Stimulated activated CD4-positive, alpha-beta T cell treated with anti-CD3 and anti-CD28 coated beads, Interleukin-2, amount 100 ng/mL, for 48 hours (primary cell): ENCODE results near the gene IQCE.
"Not testable (repeated sequence)": the region's sequence is repeated elsewhere in the genome, so short reads cannot be mapped to it uniquely, and the experiment has no call there.

Experiments
- DNase-seq, 2 donors: peaks; one replicate each; pipeline ENCODE4 v3.0.0-alpha.2; 2020

The IQCE gene

DNA sequence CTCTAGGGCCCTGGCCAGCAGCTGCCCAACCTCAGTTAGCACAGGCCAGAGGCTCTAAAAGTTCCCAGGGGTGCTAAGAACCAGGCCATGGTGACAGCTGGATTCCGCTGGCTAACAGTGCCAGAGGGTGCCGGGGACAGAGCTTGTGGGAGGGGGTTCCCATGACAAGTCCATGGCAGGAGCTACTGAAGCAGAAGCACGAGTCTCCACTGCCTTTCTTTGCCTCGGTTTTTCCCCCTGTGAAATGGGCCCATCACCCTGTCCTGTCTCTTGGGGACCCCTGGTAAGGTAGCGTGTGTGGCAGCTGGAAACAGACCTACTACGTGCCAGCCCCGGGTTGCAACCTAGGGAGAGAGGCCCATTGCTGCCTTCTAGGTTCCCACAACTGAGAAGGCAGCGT, 26.0 kb upstream of the IQCE start:
- DNase-seq: not testable (repeated sequence)

DNA sequence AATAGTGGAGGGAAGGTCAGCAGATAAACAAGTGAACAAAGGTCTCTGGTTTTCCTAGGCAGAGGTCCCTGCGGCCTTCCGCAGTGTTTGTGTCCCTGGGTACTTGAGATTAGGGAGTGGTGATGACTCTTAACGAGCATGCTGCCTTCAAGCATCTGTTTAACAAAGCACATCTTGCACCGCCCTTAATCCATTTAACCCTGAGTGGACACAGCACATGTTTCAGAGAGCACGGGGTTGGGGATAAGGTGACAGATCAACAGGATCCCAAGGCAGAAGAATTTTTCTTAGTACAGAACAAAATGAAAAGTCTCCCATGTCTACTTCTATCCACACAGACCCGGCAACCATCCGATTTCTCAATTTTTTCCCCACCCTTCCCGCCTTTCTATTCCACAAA, 25.2 kb upstream of the IQCE start:
- DNase-seq: not testable (repeated sequence)

DNA sequence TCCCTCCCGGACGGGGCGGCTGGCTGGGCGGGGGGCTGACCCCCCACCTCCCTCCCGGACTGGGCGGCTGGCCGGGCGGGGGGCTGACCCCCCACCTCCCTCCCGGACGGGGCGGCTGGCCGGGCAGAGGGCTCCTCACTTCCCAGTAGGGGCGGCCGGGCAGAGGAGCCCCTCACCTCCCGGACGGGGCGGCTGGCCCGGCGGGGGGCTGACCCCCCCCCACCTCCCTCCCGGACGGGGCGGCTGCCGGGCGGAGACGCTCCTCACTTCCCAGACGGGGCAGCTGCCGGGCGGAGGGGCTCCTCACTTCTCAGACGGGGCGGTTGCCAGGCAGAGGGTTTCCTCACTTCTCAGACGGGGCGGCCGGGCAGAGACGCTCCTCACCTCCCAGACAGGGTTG, 24.6 kb upstream of the IQCE start:
- DNase-seq: not testable (repeated sequence)

DNA sequence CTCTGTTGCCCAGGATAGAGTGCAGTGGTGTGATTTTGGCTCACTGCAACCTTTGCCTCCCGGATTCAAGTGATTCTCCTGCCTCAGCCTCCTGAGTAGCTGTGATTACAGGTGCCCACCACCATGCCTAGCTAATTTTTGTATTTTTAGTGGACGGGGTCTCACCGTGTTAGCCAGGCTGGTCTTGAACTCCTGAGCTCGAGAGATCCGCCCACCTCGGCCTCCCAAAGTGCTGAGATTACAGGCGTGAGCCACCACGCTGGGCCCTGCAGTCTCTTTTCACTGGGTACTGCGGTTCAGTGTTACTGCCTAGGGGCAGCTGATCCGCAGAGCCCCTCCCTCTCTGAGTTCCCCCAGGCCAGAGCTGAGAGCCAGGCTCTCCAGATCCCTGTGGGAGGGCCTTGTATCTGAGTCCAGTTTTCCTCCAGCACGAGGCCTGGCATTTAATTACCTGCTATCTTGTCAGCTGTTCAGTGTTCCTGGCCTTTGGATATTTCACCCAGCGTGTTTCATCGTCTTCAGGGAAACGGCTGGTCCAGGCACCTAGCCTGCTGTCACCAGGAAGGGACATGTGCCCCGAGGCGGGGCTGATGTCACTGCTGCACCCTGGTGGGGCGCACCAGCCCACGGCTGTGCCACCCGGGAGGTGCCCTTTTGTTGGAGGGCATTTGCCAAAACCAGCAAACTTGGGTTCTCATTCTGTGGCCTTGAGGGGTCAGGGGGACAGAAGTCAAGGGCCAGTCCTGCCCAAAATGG, 22.7 kb upstream of the IQCE start:
- DNase-seq: not testable (repeated sequence)

DNA sequence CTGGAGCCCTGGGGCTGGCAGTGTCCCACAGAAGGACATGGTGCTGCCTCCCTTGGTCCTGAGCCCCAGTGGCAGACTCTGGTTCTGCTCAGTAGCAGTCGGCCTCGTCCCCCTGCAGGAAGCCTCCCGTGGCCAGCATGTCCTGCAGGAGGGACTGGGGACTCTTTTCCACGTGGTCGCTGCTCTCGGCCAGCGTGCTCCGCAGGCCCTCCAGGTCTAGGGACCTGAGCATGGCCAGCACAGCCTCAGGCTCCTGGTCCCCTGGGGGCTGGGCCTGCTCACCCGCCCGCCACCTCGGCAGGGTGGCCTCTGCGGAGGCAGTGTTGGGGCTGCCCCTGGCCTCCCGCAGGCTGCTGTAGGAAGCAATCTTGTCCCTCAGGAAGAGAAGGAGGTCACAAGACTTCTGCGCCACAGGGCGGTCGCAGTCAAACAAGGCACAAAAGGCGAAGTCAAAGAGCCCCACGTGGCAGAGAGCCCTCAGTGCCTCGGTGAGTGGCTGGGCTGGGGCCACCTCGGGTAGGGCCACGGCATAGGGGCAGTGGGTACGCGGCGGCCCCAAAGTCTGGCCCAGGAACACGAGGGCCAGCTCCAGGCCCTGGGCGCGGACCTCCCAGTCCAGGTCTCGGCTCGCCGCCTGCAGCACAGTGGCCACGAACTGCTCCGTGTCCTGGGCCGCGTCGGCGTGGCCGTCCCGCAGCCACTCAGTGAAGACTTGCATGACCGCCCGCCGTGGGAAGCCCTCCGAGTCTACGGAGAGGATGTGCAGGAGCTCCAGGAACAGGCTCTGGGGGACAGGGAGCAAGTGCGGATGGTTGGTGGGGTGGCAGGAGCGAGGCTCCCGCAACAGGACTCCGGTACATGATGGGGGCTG, 20.6 kb upstream of the IQCE start:
- DNase-seq: no peak

DNA sequence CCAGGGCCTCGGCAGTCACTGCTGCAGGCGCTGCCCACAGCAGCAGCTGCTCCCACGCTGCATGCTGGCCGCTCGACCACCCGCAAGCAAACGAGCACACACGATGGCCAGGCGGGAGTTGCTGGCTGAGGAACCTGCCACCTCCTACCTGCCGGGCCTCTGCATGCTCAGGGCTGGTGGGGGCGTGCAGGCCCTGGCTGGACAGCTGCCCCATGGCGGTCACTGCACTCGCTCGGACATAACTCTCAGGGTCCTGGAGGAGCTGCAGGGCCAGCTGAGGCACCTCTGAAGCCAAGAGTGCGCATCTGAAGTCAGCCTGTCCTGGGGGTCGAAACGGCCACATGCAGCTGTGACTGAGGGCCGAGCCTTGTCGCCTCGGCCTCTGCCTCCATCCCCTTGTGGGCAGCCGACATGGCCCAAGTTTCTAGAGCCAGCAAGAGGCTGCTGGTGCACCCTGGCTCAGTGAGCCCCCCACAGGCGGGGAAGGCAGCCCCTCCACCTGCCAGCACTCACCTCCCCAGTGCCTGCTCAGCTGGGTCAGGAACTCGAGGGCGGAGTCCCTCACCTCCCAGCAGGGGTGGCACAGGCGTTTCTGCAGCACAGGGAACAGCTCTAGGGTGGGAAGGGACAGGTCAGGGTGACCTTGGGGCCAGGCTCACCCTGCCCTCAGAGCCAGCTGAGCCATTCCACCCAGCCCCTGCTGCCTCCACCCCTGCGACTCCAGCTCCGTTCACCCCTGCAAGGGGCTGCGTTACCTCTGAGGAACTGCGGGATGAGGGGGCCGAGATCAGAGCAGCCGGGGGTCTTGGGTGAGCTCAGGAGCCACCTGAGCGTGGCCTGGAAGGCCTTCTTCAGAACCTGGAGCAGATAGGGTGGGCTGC, 19.5 kb upstream of the IQCE start:
- no peak for DNase-seq

DNA sequence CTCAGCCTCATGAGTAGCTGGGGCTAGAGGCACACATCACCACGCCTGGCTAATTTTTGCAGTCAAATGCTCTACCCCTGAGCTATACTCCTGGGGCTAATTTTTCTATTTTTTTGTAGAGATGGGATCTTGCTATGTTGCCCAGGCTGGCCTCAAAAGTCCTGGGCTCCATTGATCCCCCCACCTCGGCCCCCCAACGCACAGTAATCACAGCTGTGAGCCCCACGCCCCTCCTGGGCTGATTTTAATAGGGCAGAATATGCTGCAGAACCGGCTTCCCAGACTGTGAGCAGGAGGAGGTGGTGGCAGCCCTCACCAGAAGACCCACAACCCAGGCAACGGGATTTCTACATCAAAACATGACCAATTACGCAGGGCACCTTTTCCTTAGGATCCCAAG, 18.6 kb upstream of the IQCE start:
- no peak for DNase-seq

DNA sequence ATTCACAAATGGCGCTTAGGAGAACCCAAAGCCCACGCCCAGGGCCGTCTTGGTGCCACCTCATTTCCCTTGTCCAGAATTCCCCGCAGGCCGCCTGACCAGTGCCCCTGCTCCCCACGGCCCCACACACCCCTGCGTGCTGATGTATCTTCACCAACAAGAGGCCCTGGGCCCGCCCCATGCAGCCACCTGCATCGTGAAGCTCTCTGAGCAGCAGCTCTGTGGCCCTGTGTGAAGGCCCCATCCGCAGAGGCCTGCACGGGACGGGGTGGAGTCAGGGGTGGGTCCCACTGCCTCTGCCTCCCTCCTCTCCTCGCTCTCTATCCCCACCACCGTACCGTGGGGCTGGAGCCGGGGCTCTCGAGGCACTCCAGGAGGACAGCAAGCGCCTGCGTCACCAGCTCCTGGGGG, 18.1 kb upstream of the IQCE start:
- DNase-seq: no peak

DNA sequence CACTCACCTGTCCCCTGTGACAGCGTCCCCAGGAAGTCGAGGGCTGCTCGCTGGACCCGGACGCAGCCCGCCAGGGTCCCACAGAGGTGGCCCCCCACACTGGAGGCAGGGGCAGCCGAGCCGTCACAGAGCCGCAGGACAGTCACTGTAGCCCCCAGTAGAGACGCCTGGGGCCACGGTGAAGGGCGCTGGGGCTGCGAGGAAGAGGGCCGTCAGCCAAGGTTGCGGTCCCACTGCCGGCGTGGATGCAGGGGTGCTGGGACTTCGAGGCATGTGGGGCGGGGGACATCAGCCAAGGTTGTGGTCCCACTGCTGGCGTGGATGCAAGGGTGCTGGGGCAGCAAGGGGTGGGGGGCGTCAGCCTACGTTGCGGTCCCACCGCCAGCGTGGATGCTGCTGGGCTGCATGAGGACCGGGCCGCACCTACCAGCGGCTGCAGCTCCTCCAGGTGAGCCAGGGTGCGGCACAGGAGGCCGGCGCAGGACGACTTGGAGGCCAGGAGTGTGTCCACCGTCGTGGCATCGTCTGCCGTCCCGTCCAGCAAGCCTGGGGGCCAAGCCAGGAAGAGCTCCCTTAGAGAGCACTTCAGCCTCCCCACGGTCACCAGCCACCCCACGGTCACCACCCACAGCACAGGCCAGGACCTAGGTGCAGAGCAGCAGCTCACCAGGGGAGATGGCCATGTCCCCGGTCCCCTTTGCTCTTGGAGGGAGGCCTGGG, 17.3 kb upstream of the IQCE start:
- DNase-seq: no peak

DNA sequence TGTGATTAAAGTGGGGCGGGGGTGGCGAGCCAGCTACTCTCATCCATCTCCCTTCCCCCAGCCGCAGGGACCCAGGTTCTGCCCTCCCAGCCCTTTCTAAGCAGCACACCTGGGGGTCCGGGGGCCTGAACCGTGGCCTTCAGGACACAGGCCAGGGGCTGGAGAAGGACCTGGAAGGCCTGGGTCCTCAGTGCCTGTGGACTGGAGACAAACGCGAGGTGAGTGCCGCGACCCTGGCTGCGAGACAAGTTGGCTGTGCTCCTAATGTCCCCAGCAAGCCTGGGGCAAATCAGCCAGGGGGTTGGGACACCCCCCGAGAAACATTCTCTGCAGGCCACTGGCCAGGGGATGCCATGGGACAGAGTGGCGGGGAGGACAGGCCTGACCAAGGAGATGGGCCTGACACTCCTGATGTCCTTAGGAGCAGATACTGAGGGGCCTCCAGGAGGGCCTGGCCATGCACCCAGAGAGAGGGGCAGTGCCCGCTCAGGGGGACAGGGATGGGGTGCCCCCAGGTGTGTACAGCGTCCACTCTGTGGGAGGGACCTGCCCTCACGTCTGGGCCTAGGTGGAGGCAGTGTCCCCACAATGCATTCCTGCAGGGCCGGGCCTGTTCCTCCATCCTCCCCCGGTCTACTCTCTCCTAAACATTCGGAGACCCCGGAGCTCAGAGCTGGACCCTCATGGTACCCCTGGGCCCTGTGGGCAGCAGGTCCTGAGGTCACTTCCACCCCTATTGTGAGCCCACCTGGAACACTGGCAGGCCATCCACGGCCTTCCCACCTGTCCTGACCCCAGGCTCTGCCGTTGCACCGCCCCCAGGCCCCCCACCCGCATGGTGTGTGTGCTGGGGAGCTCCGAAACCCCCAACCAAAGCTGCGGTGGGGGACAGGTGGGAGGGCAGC, 16.5 kb upstream of the IQCE start:
- no peak for DNase-seq

DNA sequence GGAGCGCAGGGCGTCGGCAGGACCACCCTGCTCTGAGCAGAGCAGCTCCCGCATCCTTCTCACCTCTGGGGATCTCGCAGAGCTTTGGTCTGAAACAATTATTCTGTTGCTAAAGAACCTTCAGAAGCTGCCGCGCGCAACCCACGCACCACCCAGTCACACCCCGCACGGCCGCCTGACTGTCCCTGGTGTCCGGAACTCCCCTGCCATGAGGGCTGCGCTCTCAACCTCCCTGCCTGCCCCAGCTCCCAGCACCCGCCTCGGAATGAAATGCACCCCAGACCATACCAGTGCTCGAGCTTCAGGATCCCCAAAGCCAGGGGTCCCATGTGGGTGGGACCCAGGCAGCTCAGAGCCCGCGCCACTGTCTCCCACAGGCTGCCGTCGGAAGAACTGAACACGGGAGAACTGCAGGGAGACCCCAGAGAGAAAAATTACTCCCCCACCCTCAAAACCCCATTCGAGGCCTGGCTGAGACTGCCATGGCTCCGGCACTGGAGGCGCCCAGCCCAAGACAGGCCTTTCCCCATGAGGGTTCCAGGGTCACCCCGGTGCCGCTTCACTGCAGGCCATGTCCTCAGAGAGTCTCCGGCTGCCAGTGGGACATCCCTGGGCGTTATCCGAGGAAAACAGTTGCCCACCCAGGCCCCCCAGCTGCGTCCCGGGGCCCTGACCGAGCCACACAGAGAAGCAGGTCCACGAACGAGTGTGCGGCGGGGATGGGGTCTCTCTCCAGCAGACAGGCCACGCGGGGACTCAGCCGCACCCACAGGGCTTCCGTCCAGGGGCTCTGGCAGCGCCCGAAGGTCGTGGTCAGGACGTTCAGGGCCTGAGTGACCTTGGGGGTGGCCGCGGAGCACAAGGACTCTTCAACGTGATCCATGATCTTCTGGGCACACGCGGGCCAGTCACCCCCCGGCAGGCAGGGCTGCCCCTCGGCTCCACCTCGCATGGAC, 15.6 kb upstream of the IQCE start:
- DNase-seq: no peak

DNA sequence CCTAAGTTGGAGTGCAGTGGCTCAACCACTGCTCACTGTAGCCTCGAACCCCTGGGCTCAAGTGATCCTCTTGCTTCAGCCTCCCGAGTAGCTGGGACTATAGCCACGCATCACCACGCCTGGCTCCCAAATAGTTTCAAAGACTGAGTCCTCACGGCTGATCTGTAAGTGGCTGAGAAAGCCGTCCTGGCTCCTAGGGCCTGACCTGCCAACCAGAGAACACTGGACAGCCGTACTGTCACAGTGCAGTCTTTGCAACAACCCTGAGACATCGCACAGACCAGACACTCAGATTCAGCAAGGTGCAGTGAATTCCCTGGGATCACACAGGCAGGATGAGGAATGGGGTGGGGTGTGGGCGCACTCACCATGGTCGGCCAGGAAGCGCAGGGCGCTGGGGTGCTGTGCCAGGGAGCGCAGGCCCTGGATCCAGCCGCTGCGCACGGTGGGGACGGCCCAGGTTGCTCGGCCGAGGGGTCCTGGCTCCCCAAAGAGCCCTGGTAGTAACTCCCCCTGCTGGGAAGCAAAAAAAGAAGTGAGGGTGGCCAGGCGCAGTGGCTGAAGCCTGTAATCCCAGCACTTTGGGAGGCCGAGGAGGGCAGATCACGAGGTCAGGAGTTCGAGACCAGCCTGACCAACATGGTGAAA, 14.1 kb upstream of the IQCE start:
- no peak for DNase-seq

DNA sequence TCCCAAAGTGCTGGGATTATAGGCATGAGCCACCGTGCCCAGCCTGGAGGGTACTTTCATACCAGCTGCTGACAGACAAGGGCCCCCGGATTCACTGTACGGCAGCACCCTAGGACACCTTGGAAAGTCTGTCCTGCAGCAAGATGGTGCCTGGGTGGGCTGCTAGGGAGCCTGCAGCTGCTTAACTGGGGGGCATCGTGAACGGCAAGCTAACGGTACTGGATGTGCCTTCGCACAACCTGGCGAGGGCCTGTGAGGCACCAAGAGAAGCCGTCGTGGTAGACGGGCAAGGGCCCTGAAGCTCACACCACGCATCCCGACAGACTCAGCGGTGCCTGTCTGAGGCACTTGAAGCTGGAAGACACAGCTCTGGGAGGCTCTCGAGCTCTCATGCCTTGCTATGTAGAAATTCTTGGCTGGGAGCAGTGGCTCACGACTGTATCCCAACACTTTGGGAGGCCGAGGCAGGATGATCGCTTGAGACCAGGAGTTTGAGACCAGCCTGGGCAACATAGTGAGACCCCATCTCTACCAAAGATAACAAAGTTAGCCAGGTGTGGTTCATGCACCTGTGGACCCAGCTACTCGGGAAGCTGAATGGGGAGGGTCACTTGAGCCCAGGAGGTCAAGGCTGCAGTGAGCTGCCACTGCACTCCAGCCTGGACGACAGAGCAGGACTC, 12.9 kb upstream of the IQCE start:
- DNase-seq: no peak

DNA sequence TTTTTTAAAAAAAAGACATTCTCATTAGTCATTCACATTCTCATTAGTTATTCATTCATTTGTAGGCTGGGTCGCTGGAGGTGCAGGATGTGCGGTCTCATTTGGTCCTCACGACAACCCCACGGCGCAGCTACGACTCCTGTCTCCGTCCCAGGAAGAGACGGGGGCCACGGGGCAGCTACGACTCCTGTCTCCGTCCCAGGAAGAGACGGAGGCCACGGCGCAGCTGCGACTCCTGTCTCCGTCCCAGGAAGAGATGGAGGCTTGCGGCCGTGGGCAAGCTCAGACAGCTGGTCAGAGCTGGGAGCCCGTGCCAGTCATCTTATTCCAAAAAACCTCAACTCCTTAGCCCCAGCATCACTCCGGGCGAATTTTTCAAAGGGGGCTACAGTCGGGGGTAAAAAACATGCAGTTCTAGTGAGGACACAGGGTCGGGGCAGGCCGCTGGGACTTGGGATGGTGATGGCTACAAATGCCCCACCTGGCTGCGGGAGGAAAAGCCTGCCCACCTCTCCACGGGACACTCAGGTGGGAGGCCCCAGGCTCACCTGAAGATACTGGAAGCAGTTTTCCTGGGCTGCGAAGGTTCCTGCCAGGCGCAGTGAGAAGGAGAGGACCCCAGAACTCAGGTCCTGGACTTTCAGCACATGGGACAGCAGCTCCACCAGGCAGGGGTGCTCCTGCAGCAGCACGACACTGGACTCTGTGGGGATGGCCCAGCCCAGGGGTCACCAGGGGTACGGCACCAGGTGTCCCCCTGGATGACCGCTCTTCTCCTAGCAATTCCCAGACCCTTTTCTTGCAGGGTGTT, 11.8 kb upstream of the IQCE start:
- no peak for DNase-seq

DNA sequence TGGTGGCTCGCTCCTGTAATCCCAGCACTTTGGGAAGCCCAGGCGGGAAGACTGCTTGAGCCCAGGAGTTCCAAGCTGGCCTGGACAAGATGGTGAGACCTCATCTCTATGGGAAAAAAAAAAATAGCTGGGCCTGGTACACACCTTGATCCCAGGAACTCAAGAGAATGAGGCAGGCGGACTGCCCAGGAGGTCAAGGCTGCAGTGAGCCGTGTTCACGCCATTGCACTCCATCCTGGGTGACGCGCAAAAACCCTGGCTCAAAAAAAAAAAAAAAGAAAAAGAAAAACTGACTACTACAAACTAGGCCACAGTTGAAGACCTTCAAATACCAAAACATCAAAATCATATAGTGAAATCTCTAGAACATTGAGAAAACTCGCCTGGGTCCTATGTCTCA, 7.4 kb upstream of the IQCE start:
- no peak for DNase-seq

DNA sequence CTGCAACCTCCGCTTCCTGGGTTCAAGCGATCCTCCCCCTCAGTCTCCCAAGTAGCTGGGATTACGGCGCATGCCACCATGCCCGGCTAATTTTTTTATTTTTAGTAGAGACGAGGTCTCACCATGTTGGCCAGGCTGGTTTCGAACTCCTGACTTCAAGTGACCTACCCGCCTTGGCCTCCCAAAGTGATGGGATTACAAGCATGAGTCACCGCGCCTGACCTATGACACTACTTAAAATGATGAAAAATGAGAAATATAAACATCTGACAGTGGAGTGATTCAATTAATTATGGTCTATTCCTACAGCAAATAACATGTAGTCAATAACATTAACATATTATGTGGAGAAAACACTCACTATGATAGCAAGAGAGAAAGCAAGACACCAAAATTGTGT, 5.7 kb upstream of the IQCE start:
- DNase-seq: no peak

DNA sequence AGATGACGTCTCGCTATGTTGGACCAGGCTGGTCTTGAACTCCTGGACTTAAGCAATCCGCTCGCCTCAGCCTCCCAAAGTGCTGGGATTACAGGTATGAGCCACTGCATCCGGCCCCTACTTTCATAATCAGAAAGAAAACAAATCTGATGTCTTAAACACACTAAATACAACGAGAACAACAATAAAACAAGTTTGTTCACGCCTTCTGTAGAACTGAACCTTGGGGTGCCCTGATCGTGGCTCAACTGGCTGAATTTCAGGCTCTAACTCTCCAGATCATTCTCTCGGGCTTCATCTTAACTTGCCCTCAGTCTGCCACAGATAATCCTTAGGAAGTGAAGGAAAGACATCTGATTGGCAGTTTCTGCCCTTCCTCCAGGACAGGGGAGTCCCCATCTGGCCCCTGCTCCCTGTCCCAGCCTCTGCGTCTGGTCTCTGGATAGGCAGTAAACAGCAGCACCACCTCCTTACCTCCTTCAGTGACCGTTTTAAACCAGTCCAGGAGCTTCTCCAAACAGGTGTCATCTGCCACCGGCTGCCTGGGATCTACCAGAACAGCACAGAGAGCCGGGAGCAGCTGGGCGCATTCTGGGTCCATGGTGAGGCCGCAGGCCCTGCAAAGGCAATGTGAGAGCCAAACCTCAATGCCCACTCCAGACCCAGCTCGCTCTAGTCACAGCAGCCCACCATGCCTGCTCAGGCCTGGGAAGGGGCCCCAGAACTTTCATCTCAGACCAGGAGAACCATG, 4.8 kb upstream of the IQCE start:
- DNase-seq: no peak
